Ishikawa (cell line): Measurements from ENCODE around the gene MED20.

Source experiments
- CEBPB ChIP-seq: IDR thresholded peaks from 2 replicates; pipeline ENCODE4 v1.6.1; 2012
- CREB1 ChIP-seq: IDR thresholded peaks from 2 replicates; pipeline ENCODE4 v1.6.1; 2012; ENCODE audit warnings: low read depth
- EGR1 ChIP-seq: IDR thresholded peaks from 2 replicates; pipeline ENCODE4 v1.6.1; 2012
- EP300 ChIP-seq: IDR thresholded peaks from 2 replicates; pipeline ENCODE4 v1.6.1; 2012; ENCODE audit warnings: borderline replicate concordance
- FOXM1 ChIP-seq: IDR thresholded peaks from 2 replicates; pipeline ENCODE4 v1.6.1; 2012; ENCODE audit warnings: low read depth, borderline replicate concordance
- NFIC ChIP-seq: IDR thresholded peaks from 2 replicates; pipeline ENCODE4 v1.6.1; 2012
- RAD21 ChIP-seq: IDR thresholded peaks from 2 replicates; pipeline ENCODE4 v1.6.1; 2012; ENCODE audit warnings: low read depth
- TAF1 ChIP-seq: IDR thresholded peaks from 2 replicates; pipeline ENCODE4 v1.6.1; 2012; ENCODE audit warnings: low read depth, mild to moderate bottlenecking
- TCF12 ChIP-seq: IDR thresholded peaks from 2 replicates; pipeline ENCODE4 v1.6.1; 2012; ENCODE audit warnings: low read depth
- TEAD4 ChIP-seq: IDR thresholded peaks from 2 replicates; pipeline ENCODE4 v1.6.1; 2012
- YY1 ChIP-seq: IDR thresholded peaks from 2 replicates; pipeline ENCODE4 v1.6.1; 2012; ENCODE audit warnings: low read depth
- ZBTB7A ChIP-seq: IDR thresholded peaks from 2 replicates; pipeline ENCODE4 v1.6.1; 2012; ENCODE audit warnings: low read depth
- TF ChIP-seq, protein P1 (sequence below): IDR thresholded peaks from 2 replicates; pipeline ENCODE4 v1.6.1; 2012
- TF ChIP-seq, protein P2 (sequence below): IDR thresholded peaks from 2 replicates; pipeline ENCODE4 v1.6.1; 2012; ENCODE audit warnings: low read depth, mild to moderate bottlenecking
- TF ChIP-seq, protein P3 (sequence below): IDR thresholded peaks from 2 replicates; pipeline ENCODE4 v1.6.1; 2012

Gene MED20, protein sequence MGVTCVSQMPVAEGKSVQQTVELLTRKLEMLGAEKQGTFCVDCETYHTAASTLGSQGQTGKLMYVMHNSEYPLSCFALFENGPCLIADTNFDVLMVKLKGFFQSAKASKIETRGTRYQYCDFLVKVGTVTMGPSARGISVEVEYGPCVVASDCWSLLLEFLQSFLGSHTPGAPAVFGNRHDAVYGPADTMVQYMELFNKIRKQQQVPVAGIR

DNA sequence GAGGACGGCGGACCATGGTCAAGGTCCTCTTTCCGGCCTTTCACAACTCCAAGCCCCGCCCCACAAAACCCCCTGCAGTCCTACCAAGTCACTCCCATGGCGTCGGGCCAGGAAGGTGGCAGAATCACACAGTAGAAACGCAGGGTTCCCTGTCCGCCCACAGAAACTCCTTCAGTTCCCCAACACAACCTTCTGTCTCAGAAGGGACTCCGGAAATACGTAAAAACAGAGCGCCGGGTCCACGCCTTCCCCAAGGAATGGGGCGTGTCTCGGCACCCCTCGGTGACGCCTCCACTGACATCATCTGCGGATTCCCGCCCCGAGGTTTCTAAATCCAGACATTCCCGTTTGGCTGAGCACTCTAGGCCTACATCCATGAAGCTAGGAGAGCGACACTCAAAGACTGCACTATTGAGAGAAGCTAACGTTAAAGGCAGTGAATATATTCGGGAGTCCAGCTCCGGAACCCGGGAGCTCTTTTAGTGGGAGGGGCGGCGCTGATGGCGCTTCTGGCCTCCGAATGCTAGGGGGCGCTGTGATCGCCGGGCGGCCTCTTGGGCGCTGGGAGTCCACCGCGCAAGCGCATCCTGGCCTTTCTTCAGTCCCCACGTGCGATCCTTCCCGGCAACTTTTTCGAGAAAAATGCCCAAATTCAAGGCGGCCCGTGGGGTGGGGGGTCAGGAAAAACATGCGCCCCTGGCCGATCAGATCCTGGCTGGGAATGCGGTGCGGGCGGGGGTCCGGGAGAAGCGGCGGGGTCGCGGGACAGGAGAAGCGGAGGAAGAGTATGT lies at the start of gene MED20, which contains the start of gene BYSL:
Gene MED20 (minus strand): TSS at position 219 of the 791 bp plus-strand sequence. CDS start 121 bp downstream, at position 98.
Gene BYSL (plus strand): TSS at position 579 of the 791 bp plus-strand sequence. CDS start 64 bp downstream, at position 643.
- TF ChIP-seq TAF1 (peak; percentile 83), FOXM1 (no peak), CREB1 (peak; percentile 99), YY1 (peak; percentile 58; the same call in 1 of the 2 replicates), EGR1 (peak; percentile 91), CEBPB (peak; percentile 78), EP300 (0 out of 2 replicates have a peak, but pooled peaks have one; percentile 23), RAD21 (no peak), NFIC (peak; percentile 79), TEAD4 (peak; percentile 67), ZBTB7A (peak; percentile 36; the same call in 1 of the 2 replicates), TCF12 (no peak)
- TF ChIP-seq, protein P1, sequence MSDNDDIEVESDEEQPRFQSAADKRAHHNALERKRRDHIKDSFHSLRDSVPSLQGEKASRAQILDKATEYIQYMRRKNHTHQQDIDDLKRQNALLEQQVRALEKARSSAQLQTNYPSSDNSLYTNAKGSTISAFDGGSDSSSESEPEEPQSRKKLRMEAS = peak; percentile 97
- TF ChIP-seq, protein P2, sequence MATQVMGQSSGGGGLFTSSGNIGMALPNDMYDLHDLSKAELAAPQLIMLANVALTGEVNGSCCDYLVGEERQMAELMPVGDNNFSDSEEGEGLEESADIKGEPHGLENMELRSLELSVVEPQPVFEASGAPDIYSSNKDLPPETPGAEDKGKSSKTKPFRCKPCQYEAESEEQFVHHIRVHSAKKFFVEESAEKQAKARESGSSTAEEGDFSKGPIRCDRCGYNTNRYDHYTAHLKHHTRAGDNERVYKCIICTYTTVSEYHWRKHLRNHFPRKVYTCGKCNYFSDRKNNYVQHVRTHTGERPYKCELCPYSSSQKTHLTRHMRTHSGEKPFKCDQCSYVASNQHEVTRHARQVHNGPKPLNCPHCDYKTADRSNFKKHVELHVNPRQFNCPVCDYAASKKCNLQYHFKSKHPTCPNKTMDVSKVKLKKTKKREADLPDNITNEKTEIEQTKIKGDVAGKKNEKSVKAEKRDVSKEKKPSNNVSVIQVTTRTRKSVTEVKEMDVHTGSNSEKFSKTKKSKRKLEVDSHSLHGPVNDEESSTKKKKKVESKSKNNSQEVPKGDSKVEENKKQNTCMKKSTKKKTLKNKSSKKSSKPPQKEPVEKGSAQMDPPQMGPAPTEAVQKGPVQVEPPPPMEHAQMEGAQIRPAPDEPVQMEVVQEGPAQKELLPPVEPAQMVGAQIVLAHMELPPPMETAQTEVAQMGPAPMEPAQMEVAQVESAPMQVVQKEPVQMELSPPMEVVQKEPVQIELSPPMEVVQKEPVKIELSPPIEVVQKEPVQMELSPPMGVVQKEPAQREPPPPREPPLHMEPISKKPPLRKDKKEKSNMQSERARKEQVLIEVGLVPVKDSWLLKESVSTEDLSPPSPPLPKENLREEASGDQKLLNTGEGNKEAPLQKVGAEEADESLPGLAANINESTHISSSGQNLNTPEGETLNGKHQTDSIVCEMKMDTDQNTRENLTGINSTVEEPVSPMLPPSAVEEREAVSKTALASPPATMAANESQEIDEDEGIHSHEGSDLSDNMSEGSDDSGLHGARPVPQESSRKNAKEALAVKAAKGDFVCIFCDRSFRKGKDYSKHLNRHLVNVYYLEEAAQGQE = no peak
- TF ChIP-seq, protein P3, sequence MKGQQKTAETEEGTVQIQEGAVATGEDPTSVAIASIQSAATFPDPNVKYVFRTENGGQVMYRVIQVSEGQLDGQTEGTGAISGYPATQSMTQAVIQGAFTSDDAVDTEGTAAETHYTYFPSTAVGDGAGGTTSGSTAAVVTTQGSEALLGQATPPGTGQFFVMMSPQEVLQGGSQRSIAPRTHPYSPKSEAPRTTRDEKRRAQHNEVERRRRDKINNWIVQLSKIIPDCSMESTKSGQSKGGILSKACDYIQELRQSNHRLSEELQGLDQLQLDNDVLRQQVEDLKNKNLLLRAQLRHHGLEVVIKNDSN = 0 out of 2 replicates have a peak, but pooled peaks have one; percentile 37

DNA sequence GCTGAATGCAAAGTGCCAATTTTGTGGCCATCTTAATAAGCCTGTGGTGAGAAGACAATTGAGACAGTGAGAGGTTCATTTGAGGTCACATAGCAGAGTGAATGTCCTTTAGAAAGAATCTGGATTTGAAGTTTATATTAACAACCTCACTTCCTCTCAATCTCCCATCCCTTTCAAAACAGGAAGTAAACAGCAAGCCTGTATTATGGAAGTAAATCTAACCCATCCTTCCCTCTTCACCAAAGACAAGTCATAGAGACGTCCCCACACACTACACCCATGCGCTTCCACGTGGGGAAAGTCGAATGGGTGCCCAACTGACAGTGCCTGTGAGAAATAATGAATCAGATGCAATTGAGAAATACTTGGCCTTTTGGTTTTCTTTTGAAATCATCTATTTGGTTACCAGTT lies 49.5 kb upstream of the MED20 start:
- no peak for TF ChIP-seq NFIC
- TF ChIP-seq TAF1 = no peak
- no peak for TF ChIP-seq EP300
- TF ChIP-seq TCF12 = no peak
- no peak for TF ChIP-seq TEAD4
- TF ChIP-seq ZBTB7A = no peak

DNA sequence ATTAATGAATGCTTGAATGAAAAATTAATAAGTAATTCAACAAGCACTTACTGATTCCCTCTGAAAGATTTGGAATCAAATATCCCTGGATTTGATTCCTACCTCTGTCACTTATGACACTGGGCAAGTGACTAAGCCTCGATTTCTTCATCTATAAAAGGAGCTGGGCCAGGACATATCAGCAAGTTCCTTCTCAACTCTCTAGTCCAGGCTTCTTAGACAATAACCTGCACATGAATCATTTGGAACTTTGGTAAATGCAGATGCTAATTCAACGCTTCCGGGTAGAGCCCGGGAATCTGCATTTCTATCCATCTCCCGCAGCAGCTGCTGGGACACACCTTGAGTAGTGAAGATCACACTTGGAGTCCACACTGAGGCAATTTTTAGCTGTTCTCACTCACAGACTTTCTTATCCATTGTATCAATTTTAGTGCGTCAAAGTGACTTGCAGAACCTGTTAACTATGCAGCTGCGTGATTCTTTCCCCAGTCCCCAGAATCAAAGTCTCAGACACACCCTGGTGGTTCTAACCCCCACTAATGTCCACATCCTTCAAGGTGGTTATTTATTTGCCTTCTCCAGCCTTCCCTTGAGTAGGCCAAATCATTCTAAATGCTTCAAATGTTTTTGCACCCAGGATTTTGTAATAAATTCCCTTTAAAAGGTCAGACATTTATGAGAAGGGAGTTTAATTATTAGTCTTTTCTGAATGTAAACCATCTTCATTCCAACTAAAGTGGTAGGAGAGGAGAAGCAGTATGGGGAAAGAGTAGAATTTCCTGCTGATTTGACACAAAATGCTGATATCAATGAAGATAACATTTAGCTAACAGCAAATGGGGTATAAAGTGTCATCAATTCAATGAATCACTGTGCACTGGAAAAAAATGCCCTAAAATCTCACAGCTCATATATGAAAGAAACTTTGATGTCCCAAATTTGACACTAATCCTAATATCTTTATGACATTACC lies 46.7 kb upstream of the MED20 start:
- TF ChIP-seq CEBPB (no peak), RAD21 (no peak), ZBTB7A (no peak), FOXM1 (no peak)
- TF ChIP-seq, protein P3 = no peak

DNA sequence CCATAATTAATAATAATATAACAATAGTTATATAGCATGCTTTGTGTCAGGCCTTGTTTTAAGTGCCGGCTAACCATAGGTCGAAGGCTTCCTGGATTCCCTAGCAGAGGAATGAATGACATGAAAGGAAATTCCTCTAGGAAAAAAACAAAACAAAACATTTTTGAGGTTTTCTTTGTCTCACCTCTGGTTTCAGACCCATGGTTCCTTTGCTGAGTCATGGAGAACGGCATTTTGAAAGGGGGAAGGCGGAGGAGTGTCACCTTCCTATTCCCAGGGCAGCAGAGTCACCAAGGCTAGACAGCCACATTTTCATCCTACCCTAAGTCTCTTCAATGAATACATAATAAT lies 46.0 kb upstream of the MED20 start:
- TF ChIP-seq ZBTB7A (no peak), TEAD4 (0 out of 2 replicates have a peak, but pooled peaks have one; percentile 18), EGR1 (no peak), CREB1 (no peak), NFIC (no peak), RAD21 (no peak), TAF1 (no peak), TCF12 (no peak), FOXM1 (0 out of 2 replicates have a peak, but pooled peaks have one; percentile 37), EP300 (no peak), YY1 (no peak)
- TF ChIP-seq, protein P3 = no peak
- TF ChIP-seq, protein P1 = no peak

DNA sequence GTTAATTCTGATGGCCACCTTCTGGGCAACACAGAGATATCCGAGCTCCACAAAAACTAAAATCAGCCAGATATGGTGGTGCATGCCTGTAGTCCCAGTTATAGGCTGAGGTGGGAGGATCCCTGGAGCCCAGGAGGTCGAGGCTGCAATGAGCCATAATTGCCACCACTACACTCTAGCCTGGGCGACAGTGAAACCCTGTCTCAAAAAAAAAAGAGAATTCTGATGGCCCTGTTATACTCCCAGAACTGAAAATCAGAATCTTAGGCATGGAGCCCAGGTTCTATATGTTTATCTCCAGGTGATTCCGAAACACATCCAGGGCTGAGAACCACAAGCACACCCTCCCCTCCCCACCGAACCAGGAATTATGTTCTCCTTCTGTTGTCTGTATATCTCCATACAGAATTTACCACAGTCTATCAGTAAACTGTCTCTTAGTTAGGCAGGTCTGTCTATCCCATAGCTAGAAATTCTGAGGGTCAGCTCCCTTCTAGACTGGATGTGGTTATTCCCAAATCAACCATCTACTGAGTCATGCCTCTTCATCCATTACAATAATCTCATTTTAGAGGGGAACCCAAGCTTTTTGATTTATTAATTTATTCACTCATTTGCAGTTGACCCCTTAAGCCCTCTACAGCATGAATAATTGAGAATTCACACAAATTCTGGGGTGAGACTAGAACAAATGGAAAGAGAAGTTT lies 45.4 kb upstream of the MED20 start:
- TF ChIP-seq EP300 (no peak), CREB1 (no peak), TEAD4 (no peak), NFIC (no peak), ZBTB7A (no peak)
- TF ChIP-seq, protein P2 = no peak
